ENCODE data around the gene OR9Q1. TPM values are rescaled to one million over a fixed set of nuclear protein-coding genes. Genes with fewer than 3 reads are reported as not detected.

OR9Q1 gene
- total and polyA plus RNA-seq, 2 experiments from 2014 or later = not detected

- Mint-ChIP-seq H3K4me1 (no peaks in the 10 kb centered on the region), H3K27ac (no peak overlapping the region), H3K9me3 (peaks cover 4% of the 10 kb centered on the region; the same call in 2 of the 3 replicates), H3K36me3 (ENCODE audit: low read depth) (no peaks in the 10 kb centered on the region; the same call in 2 of the 3 replicates), H3K4me3 (no peak overlapping the region), H3K27me3 (ENCODE audit: insufficient read depth, low read depth, poor library complexity) (peaks cover 8% of the 10 kb centered on the region)
- Histone ChIP-seq H3K27ac (ENCODE audit: low read depth) (no peak overlapping the region), H3K4me1 (ENCODE audit: insufficient read depth) (no peaks in the 10 kb centered on the region), H3K36me3 (ENCODE audit: insufficient read depth) (no peaks in the 10 kb centered on the region), H3F3A (replicated peaks; ENCODE audit: low read depth) (no peaks in the 10 kb centered on the region), H3K27me3 (ENCODE audit: insufficient read depth) (no peaks in the 10 kb centered on the region), H3K79me2 (replicated peaks; ENCODE audit: insufficient read depth) (no peaks in the 10 kb centered on the region), H2AFZ (no peak overlapping the region), H4K20me1 (replicated peaks; ENCODE audit: insufficient read depth) (no peaks in the 10 kb centered on the region), H3K4me2 (no peak overlapping the region), H3K9me2 (ENCODE audit: insufficient read depth) (peaks cover 7% of the 10 kb centered on the region), H3K4me3 (no peak overlapping the region)
- no peak for TF ChIP-seq CTCF (conservative IDR thresholded peaks at IDR 0.05; ENCODE audit: low read depth in 2 of 2)
- TF ChIP-seq REST (IDR thresholded peaks at IDR 0.05; ENCODE audit: unreplicated experiment) = no peak
- ATAC-seq (no peak), DNase-seq (ENCODE audit: low spot score) (no peak)
These were observed 19.7 kb downstream of the OR9Q1 start for GRCh38 chr11:58043379-58043778.

- Mint-ChIP-seq H3K27ac (0 out of 2 replicates have a peak overlapping the region, but pooled peaks have one; percentile 6), H3K9me3 (no peaks in the 10 kb centered on the region; the same call in 2 of the 3 replicates), H3K4me3 (no peak overlapping the region), H3K36me3 (ENCODE audit: low read depth) (no peaks in the 10 kb centered on the region; the same call in 2 of the 3 replicates), H3K27me3 (ENCODE audit: insufficient read depth, low read depth, poor library complexity) (peaks cover 1% of the 10 kb centered on the region), H3K4me1 (no peaks in the 10 kb centered on the region)
- Histone ChIP-seq H3K4me2 (no peak overlapping the region), H3K27me3 (ENCODE audit: insufficient read depth) (no peaks in the 10 kb centered on the region), H4K20me1 (replicated peaks; ENCODE audit: insufficient read depth) (no peaks in the 10 kb centered on the region), H3F3A (replicated peaks; ENCODE audit: low read depth) (no peaks in the 10 kb centered on the region), H2AFZ (no peak overlapping the region), H3K9me2 (ENCODE audit: insufficient read depth) (peaks cover 5% of the 10 kb centered on the region), H3K36me3 (ENCODE audit: insufficient read depth) (no peaks in the 10 kb centered on the region), H3K4me3 (no peak overlapping the region), H3K4me1 (ENCODE audit: insufficient read depth) (no peaks in the 10 kb centered on the region), H3K79me2 (replicated peaks; ENCODE audit: insufficient read depth) (no peaks in the 10 kb centered on the region), H3K27ac (ENCODE audit: low read depth) (no peak overlapping the region)
- TF ChIP-seq CTCF (conservative IDR thresholded peaks at IDR 0.05; ENCODE audit: low read depth in 2 of 2) (no peak), CREB1 (CRISPR knock-in tag; IDR thresholded peaks at IDR 0.05; ENCODE audit: low read depth) (no peak), ZNF331 (CRISPR knock-in tag; IDR thresholded peaks at IDR 0.05; ENCODE audit: low read depth) (no peak), EZH2phosphoT487 (IDR thresholded peaks at IDR 0.05; ENCODE audit: unreplicated experiment) (no peak), EZH2 (IDR thresholded peaks at IDR 0.05; ENCODE audit: low read depth, unreplicated experiment) (no peak)
- DNase-seq (ENCODE audit: low spot score) = no peak
- ATAC-seq = no peak
These were observed 22.6 kb downstream of the OR9Q1 start for GRCh38 chr11:58046231-58046630.

Measured in GM23338 (cell line).